Mesothelial cell of epicardium (in vitro differentiated cells): ENCODE measurements around the gene PLA2R1. TPM values are rescaled to one million over a fixed set of nuclear protein-coding genes. Genes with fewer than 3 reads are reported as not detected.

Experiments used
- DNase-seq, 2 experiments: peaks; one replicate each; pipeline ENCODE4 v3.0.0; 2021; ENCODE audit warnings: low spot score in 2 of 2; ENCODE audit not compliant: unreplicated experiment in 2 of 2
- H3K27ac Mint-ChIP-seq: 2 replicates; pipeline ENCODE4 v1.8.0; 2021; ENCODE audit warnings: mixed read lengths
- H3K27me3 Mint-ChIP-seq: 2 replicates; pipeline ENCODE4 v1.8.0; 2021; ENCODE audit warnings: low read depth, mixed read lengths
- H3K36me3 Mint-ChIP-seq: 2 replicates; pipeline ENCODE4 v1.8.0; 2021; ENCODE audit warnings: mixed read lengths
- H3K4me1 Mint-ChIP-seq: 2 replicates; pipeline ENCODE4 v1.8.0; 2021; ENCODE audit warnings: mixed read lengths
- H3K4me3 Mint-ChIP-seq: 2 replicates; pipeline ENCODE4 v1.8.0; 2021; ENCODE audit warnings: mild to moderate bottlenecking, moderate library complexity, mixed read lengths
- H3K9me3 Mint-ChIP-seq: 2 replicates; pipeline ENCODE4 v1.8.0; 2021; ENCODE audit warnings: mixed read lengths
- total RNA-seq: library from RNA; stranded (reverse); gene quantifications from 3 replicates; pipeline ENCODE4 v1.2.1, GENCODE V29; 2021
- TF ChIP-seq, protein P1 (sequence below): fragments of 200-600 bp; sonication (generic); IDR thresholded peaks from one replicate; pipeline ENCODE4 v1.5.0; 2021; ENCODE audit warnings: antibody characterized with exemption; ENCODE audit not compliant: unreplicated experiment

The PLA2R1 gene
- total RNA-seq, 1 donor from 2014 or later: 14.8 TPM

DNA sequence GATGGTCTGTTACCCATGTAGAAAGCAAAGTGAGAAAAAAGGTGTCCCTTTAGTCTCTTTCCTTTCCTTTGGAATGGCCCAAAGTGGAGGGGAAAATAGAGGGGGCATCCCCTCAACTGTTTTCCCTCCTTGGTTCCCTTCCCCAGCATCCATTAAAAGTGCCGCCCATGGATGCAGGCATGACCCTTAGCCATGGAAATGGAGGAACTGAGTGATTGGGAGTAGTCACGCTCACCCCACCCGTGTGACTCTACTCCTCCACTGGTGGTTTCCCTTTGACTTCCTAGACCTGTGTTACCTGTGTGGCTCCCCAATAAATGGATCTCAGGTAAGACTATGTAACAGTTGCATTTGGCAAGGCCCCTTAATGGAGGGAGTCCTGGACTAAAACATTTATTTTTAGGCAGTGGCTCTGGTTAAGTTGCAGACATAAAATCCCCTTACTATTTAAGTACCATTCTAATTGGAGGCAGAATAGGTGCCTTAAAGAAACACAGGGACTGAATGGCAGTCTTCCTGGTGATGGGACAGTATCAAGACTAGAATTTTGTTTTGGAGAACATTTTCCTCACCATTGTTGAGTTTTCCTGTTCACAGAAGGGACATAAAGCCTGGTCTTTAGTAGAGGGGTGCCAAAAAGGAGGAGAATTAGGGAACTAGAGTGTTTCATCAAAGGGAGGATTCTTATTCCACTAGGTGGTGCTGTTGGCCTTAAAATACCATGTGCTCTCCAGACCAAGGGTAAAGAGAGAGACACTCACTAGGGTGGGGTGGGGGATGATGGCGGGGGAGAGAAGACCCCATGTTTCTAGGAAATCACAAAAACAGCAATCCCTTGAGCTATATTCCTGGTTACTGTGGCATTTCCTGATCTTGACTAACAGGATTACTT, 25.7 kb upstream of the PLA2R1 start:
- no peaks in the 10 kb centered on the region for H3K27me3 Mint-ChIP-seq
- DNase-seq: no peak
- no peak overlapping the region for H3K27ac Mint-ChIP-seq
- H3K4me3 Mint-ChIP-seq: no peak overlapping the region
- peaks cover 73% of the 10 kb centered on the region for H3K9me3 Mint-ChIP-seq
- peaks cover 30% of the 10 kb centered on the region for H3K36me3 Mint-ChIP-seq
- TF ChIP-seq, protein P1, sequence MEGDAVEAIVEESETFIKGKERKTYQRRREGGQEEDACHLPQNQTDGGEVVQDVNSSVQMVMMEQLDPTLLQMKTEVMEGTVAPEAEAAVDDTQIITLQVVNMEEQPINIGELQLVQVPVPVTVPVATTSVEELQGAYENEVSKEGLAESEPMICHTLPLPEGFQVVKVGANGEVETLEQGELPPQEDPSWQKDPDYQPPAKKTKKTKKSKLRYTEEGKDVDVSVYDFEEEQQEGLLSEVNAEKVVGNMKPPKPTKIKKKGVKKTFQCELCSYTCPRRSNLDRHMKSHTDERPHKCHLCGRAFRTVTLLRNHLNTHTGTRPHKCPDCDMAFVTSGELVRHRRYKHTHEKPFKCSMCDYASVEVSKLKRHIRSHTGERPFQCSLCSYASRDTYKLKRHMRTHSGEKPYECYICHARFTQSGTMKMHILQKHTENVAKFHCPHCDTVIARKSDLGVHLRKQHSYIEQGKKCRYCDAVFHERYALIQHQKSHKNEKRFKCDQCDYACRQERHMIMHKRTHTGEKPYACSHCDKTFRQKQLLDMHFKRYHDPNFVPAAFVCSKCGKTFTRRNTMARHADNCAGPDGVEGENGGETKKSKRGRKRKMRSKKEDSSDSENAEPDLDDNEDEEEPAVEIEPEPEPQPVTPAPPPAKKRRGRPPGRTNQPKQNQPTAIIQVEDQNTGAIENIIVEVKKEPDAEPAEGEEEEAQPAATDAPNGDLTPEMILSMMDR: no peak
- H3K4me1 Mint-ChIP-seq: no peaks in the 10 kb centered on the region

DNA sequence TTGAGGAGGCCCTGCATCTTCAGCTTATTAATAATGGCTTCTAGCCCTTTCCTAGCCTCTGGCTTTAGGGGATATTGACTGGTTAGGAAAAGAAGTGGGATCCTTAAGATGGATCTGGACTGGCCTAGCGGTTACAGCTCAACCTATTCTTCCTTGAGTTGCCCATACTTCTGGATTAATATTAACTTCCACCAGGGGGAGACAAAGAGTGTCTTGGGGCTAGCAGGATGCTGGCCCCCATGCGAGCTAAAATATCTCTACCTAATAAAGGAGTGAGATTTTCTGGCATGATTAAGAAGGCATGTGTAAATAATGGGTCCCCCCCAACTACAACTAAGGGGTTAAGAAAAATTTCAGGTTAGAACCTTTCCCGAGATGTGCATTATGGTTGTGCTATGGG, 23.2 kb upstream of the PLA2R1 start:
- TF ChIP-seq, protein P1: no peak
- Mint-ChIP-seq H3K36me3 (peaks cover 30% of the 10 kb centered on the region), H3K27ac (no peak overlapping the region)

DNA sequence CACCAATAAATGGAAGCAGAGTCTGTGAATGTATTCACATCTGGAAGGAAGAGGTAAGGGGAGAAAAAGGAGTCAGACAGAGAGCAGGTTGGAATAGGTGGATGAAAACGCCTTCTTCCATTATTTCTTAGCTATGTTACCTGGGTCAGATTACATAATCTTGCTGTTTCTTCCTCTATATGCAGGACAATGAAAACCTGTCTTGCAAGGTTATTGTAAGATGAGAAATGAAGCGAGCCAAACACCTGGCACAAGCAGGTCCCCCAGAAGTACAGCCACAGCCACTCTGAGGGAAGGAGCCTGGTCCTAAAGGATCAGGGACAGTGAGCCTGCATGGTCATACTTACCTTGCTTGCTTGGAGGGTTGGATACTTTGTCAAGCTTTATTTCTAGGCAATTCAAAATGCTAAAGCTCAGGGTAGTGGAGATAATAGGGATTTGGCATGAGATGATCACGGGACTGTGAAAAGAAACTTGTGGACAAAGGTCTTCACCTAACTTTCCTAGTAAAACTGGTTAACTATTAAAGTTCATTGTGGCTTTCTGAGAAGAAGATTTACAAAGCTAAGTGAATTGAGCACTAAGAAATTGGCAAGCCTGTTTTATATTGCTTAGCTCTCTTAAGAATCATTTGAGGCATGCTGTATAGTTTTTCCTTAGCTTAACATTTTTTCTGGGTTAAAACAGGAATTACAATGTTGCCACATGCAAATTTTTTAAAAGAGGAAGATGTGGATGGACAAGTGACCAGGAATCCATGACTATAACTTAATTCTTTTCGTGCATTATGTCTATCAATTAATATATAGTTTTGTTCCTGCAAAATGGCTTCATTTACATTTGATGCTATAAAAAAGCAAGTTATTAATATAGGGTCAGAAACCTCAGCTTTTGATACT, 15.7 kb upstream of the PLA2R1 start:
- Mint-ChIP-seq H3K36me3 (peaks cover 4% of the 10 kb centered on the region), H3K27me3 (no peaks in the 10 kb centered on the region), H3K4me3 (no peak overlapping the region), H3K9me3 (peaks cover 26% of the 10 kb centered on the region), H3K27ac (no peak overlapping the region), H3K4me1 (peaks cover 13% of the 10 kb centered on the region)
- DNase-seq: no peak
- TF ChIP-seq, protein P1: no peak

More for the DNA sequence above, 23.2 kb upstream of the PLA2R1 start:
- DNase-seq: no peak
- H3K9me3 Mint-ChIP-seq: peaks cover 67% of the 10 kb centered on the region
- H3K4me1 Mint-ChIP-seq: no peaks in the 10 kb centered on the region
- no peaks in the 10 kb centered on the region for H3K27me3 Mint-ChIP-seq
- H3K4me3 Mint-ChIP-seq: no peak overlapping the region

DNA sequence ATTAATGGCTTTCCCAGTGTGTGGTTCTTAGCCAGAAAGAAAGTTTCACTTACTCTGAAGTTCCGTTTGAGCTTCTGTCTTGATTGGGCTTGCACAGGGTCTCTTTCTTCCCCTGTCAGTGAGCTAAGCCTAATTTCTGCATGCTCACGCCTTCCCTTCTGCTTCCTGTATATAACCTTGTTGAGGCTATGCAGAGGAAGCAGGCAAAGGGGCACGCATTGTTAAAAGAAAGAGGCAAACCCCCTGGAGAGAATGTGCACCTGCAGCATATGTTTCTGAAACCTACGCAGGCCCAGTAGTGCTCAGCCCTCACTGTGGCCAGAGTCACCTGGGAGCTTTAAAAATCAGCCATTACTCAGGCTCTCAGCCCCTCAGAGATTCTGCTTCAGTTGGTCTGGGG, 14.5 kb upstream of the PLA2R1 start:
- H3K27ac Mint-ChIP-seq: no peak overlapping the region
- peaks cover 4% of the 10 kb centered on the region for H3K36me3 Mint-ChIP-seq
- H3K27me3 Mint-ChIP-seq: no peaks in the 10 kb centered on the region
- DNase-seq: no peak
- TF ChIP-seq, protein P1: no peak
- H3K9me3 Mint-ChIP-seq: peaks cover 21% of the 10 kb centered on the region
- H3K4me1 Mint-ChIP-seq: peaks cover 13% of the 10 kb centered on the region
- H3K4me3 Mint-ChIP-seq: no peak overlapping the region

DNA sequence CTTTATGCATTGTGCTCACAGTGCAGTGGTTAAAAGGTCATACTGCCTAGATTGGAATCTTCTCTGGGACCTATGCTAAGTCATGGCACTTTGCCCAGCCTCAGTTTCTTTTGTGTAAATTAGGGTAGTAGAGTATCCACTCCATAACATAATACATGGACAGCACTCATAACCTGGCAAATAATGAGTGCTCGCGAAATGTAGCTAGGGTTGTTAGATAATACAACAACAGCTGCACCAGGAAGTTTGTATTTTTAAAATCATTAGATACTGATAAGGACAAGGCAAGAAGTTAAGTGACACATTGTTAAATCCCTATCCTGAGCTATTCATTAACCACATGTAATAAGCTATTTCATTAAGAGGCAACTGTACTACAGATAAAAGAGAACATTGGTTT, 13.8 kb upstream of the PLA2R1 start:
- TF ChIP-seq, protein P1: no peak
- H3K9me3 Mint-ChIP-seq: peaks cover 22% of the 10 kb centered on the region
- H3K4me1 Mint-ChIP-seq: peaks cover 13% of the 10 kb centered on the region
- no peak for DNase-seq
- H3K36me3 Mint-ChIP-seq: peaks cover 4% of the 10 kb centered on the region
- no peak overlapping the region for H3K27ac Mint-ChIP-seq
- H3K27me3 Mint-ChIP-seq: no peaks in the 10 kb centered on the region
- no peak overlapping the region for H3K4me3 Mint-ChIP-seq
